Smooth muscle cell (in vitro differentiated cells): ENCODE measurements around the gene CDCP2. TPM values are rescaled to one million over a fixed set of nuclear protein-coding genes. Genes with fewer than 3 reads are reported as not detected.

Experiments
- DNase-seq: peaks from one replicate; lab custom pipeline; 2025; ENCODE audit not compliant: unreplicated experiment; lab: John Stamatoyannopoulos, UW
- H2AFZ ChIP-seq: fragments of 200-600 bp; sonication (generic); 2 replicates; pipeline ENCODE4 v1.6.0; 2016; ENCODE audit warnings: antibody characterized with exemption, low read depth, mild to moderate bottlenecking
- H3F3A ChIP-seq: fragments of 200-600 bp; sonication (generic); 2 replicates; pipeline ENCODE4 v1.6.0; 2017; ENCODE audit warnings: antibody characterized with exemption, low read depth
- H3K27ac ChIP-seq: fragments of 200-600 bp; sonication (generic); 2 replicates; pipeline ENCODE4 v1.5.1; 2016; ENCODE audit warnings: low read depth, mild to moderate bottlenecking
- H3K27me3 ChIP-seq: fragments of 200-600 bp; sonication (generic); 2 replicates; pipeline ENCODE4 v1.6.1; 2016; ENCODE audit warnings: low read depth, mild to moderate bottlenecking
- H3K36me3 ChIP-seq: fragments of 200-600 bp; sonication (generic); 2 replicates; pipeline ENCODE4 v1.5.1; 2016; ENCODE audit warnings: low read depth
- H3K4me1 ChIP-seq: fragments of 200-600 bp; sonication (generic); 2 replicates; pipeline ENCODE4 v1.5.1; 2016; ENCODE audit warnings: low read depth
- H3K4me2 ChIP-seq: fragments of 200-600 bp; sonication (generic); 2 replicates; pipeline ENCODE4 v1.6.0; 2016; ENCODE audit warnings: mild to moderate bottlenecking
- H3K4me3 ChIP-seq: fragments of 200-600 bp; sonication (generic); 2 replicates; pipeline ENCODE4 v1.5.1; 2016; ENCODE audit warnings: mild to moderate bottlenecking
- H3K79me2 ChIP-seq: fragments of 200-600 bp; sonication (generic); 2 replicates; pipeline ENCODE4 v1.6.0; 2016; ENCODE audit warnings: low read depth, mild to moderate bottlenecking
- H3K9ac ChIP-seq: fragments of 200-600 bp; sonication (generic); 2 replicates; pipeline ENCODE4 v1.6.0; 2016; ENCODE audit warnings: low read depth
- H3K9me3 ChIP-seq: fragments of 200-600 bp; sonication (generic); replicated peaks from 2 replicates; pipeline ENCODE4 v1.5.1; 2016; ENCODE audit warnings: low read depth
- H4K20me1 ChIP-seq: fragments of 200-600 bp; sonication (generic); 2 replicates; pipeline ENCODE4 v1.6.0; 2016; ENCODE audit warnings: low read depth
- CTCF ChIP-seq: fragments of 200-600 bp; sonication (generic); IDR thresholded peaks from 2 replicates; pipeline ENCODE4 v1.5.1; 2017; ENCODE audit warnings: borderline replicate concordance, mild to moderate bottlenecking, antibody characterized with exemption; ENCODE audit not compliant: insufficient read depth, poor library complexity, severe bottlenecking
- WGBS: methylation state at CpG from one replicate; pipeline ENCODE4 v1.1.7; 2016; ENCODE audit warnings: low lambda C conversion rate; 5-methylcytosine and 5-hydroxymethylcytosine counted together
- polyA plus RNA-seq: library from polyadenylated mRNA; unstranded; fragments of >200 nt; fragmentation: Nextera tagmentation; extraction: Ambion mirVana; gene quantifications from 2 replicates; pipeline ENCODE4 v1.2.1, GENCODE V29; 2016
- total RNA-seq: library from RNA; depleted of rRNA; stranded (reverse); fragments of >200 nt; gene quantifications from 2 replicates; pipeline ENCODE4 v1.2.3, GENCODE V29; 2014

Gene CDCP2
- total and polyA plus RNA-seq, 2 experiments from 2014 or later = not detected

GRCh38 chr1:54177726-54178125, 24.9 kb upstream of the CDCP2 start:
- H4K20me1 ChIP-seq = no peaks in the 10 kb centered on the region
- H3K4me1 ChIP-seq = no peaks in the 10 kb centered on the region
- TF ChIP-seq CTCF = no peak
- H3K27me3 ChIP-seq = no peaks in the 10 kb centered on the region
- H3K27ac ChIP-seq = no peak overlapping the region
- DNase-seq = no peak
- 94% methylated on average over 8 of the region's 8 CpGs for WGBS
- H3K9me3 ChIP-seq = no peaks in the 10 kb centered on the region
- H3K4me3 ChIP-seq = no peak overlapping the region
- H3K4me2 ChIP-seq = no peak overlapping the region
- H3K9ac ChIP-seq = no peak overlapping the region
- no peaks in the 10 kb centered on the region for H3K36me3 ChIP-seq
- H2AFZ ChIP-seq = no peak overlapping the region
- H3F3A ChIP-seq = no peaks in the 10 kb centered on the region
- no peaks in the 10 kb centered on the region for H3K79me2 ChIP-seq

- no peak overlapping the region for H3K9ac ChIP-seq
- H4K20me1 ChIP-seq = no peaks in the 10 kb centered on the region
- WGBS = 87% methylated on average over 6 of the region's 6 CpGs
- no peak for DNase-seq
- no peak for TF ChIP-seq CTCF
- no peaks in the 10 kb centered on the region for H3K4me1 ChIP-seq
- H3K27me3 ChIP-seq = no peaks in the 10 kb centered on the region
- H3K9me3 ChIP-seq = no peaks in the 10 kb centered on the region
- no peaks in the 10 kb centered on the region for H3K79me2 ChIP-seq
- H3K4me2 ChIP-seq = no peak overlapping the region
- H3F3A ChIP-seq = no peaks in the 10 kb centered on the region
- H3K36me3 ChIP-seq = no peaks in the 10 kb centered on the region
- no peak overlapping the region for H3K4me3 ChIP-seq
- no peak overlapping the region for H2AFZ ChIP-seq
- H3K27ac ChIP-seq = no peak overlapping the region
These were observed 24.0 kb upstream of the CDCP2 start for GRCh38 chr1:54176621-54177327.

- no peaks in the 10 kb centered on the region for H3K9me3 ChIP-seq
- H3K36me3 ChIP-seq = no peaks in the 10 kb centered on the region
- H3K4me3 ChIP-seq = no peak overlapping the region
- H4K20me1 ChIP-seq = no peaks in the 10 kb centered on the region
- 96% methylated on average over 4 of the region's 4 CpGs for WGBS
- H3K9ac ChIP-seq = no peak overlapping the region
- no peaks in the 10 kb centered on the region for H3K4me1 ChIP-seq
- no peaks in the 10 kb centered on the region for H3F3A ChIP-seq
- DNase-seq = no peak
- no peak overlapping the region for H3K4me2 ChIP-seq
- H2AFZ ChIP-seq = no peak overlapping the region
- H3K27me3 ChIP-seq = no peaks in the 10 kb centered on the region
- TF ChIP-seq CTCF = no peak
- no peak overlapping the region for H3K27ac ChIP-seq
- no peaks in the 10 kb centered on the region for H3K79me2 ChIP-seq
These were observed 21.3 kb upstream of the CDCP2 start for GRCh38 chr1:54174106-54174505.

- H3K4me3 ChIP-seq = no peak overlapping the region
- H3F3A ChIP-seq = no peaks in the 10 kb centered on the region
- H2AFZ ChIP-seq = no peak overlapping the region
- no peaks in the 10 kb centered on the region for H3K4me1 ChIP-seq
- H4K20me1 ChIP-seq = no peaks in the 10 kb centered on the region
- H3K4me2 ChIP-seq = no peak overlapping the region
- TF ChIP-seq CTCF = no peak
- DNase-seq = no peak
- WGBS = 90% methylated on average over 9 of the region's 9 CpGs
- H3K9me3 ChIP-seq = no peaks in the 10 kb centered on the region
- H3K36me3 ChIP-seq = no peaks in the 10 kb centered on the region
- no peaks in the 10 kb centered on the region for H3K79me2 ChIP-seq
- H3K9ac ChIP-seq = no peak overlapping the region
- H3K27ac ChIP-seq = no peak overlapping the region
- H3K27me3 ChIP-seq = no peaks in the 10 kb centered on the region
These were observed 20.9 kb upstream of the CDCP2 start for GRCh38 chr1:54173681-54174080.
